Effector CD8-positive, alpha-beta T cell (primary cell): ENCODE data around the gene PPP4R2.

Source experiments
- DNase-seq: peaks from one replicate; lab custom pipeline; 2025; lab: John Stamatoyannopoulos, UW

The PPP4R2 gene

DNA sequence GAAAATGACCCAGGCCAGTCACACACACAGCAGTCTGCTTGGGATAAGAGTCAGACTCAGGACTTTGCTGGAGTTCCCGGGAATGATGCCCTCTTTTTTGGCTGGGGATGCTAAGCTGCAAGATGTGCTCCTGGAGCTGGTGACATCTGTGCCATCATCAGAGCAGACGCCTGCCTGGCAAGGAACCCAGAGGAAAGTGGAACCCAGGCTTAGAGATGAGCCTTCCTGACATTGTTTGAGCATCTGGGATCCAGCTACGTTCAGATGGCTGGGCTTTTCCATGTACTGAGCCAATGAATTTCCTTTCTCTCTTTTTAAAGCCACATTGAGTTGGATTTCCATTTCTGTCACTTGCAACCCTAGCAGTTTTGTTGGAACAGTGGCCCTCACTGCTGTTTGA, 118.1 kb downstream of the PPP4R2 start:
- no peak for DNase-seq

DNA sequence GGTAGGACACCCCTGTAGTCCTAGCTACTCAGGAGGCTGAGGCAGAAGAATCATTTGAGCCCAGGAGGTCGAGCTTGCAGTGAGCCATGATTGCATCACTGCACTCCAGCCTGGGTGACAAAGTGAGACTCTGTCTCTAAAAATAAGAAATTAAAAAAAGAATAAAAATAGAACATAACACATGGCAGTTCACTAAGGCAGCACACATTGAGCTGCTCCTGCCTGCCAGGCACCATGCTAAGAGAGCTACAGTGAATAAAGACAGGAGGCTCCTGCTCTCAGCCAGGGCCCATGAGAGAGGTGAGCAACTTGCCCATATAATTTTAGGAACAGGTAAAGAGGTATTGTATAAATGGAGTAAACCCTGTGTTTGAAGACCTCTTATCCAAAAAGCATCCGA, 119.2 kb downstream of the PPP4R2 start:
- no peak for DNase-seq
